SK-N-MC (cell line): ENCODE results near the gene SLC1A5.

Source experiments
- EZH2 ChIP-seq: fragments of 200-600 bp; sonication (generic); IDR thresholded peaks from one replicate; pipeline ENCODE4 v1.6.1; 2017; ENCODE audit warnings: antibody characterized with exemption
- POLR2AphosphoS5 ChIP-seq: IDR thresholded peaks from 2 replicates; pipeline ENCODE4 v1.6.1; 2012; ENCODE audit warnings: mild to moderate bottlenecking, low read depth, low read length, borderline replicate concordance

GRCh38 chr19:46736531-46737297 lies 51.7 kb downstream of the SLC1A5 start:
- TF ChIP-seq EZH2, result no peak
- TF ChIP-seq POLR2AphosphoS5, result no peak
